K562 (cell line): ENCODE results near the gene C6orf47. TPM values are rescaled to one million over a fixed set of nuclear protein-coding genes. Genes with fewer than 3 reads are reported as not detected.

ENCODE experiments used
- CEBPB ChIP-seq: fragments of 450-650 bp; IDR thresholded peaks from 2 replicates; pipeline ENCODE4 v1.6.1; 2016; ENCODE audit warnings: missing genetic modification characterization, missing compliant biosample characterization
- CHAMP1 ChIP-seq: fragments of 450-650 bp; IDR thresholded peaks from 2 replicates; pipeline ENCODE4 v1.6.1; 2016; ENCODE audit warnings: mild to moderate bottlenecking
- CREB5 ChIP-seq: fragments of 250-450 bp; sonication (Bioruptor Pico); IDR thresholded peaks from 2 replicates; pipeline ENCODE4 v1.5.0; 2020; ENCODE audit warnings: mild to moderate bottlenecking
- CTBP1 ChIP-seq: fragments of 450-650 bp; IDR thresholded peaks from 2 replicates; pipeline ENCODE4 v1.6.1; 2016; ENCODE audit warnings: borderline replicate concordance
- CTCF ChIP-seq, 3 experiments: IDR thresholded peaks in 2 of 3; conservative IDR thresholded peaks in 1 of 3; 2 replicates each; pipeline ENCODE4 v1.5.1; 2011 to 2012; ENCODE audit warnings: low read length in 3 of 3, mild to moderate bottlenecking in 3 of 3, control low read depth in 2 of 3, improper control_type of control experiment in 1 of 3, inconsistent platforms in 1 of 3, low read depth in 1 of 3, mixed read lengths in 1 of 3, moderate library complexity in 1 of 3; ENCODE audit not compliant: insufficient read depth in 2 of 3
- GTF2E2 ChIP-seq: fragments of 200-800 bp; sonication (Bioruptor generic); IDR thresholded peaks from 2 replicates; pipeline ENCODE4 v1.6.1; 2016; ENCODE audit warnings: missing genetic modification characterization, missing compliant biosample characterization
- MAX ChIP-seq: sonication (generic); formaldehyde crosslinking; IDR thresholded peaks from 2 replicates; pipeline ENCODE4 v1.9.0; 2022; ENCODE audit warnings: mild to moderate bottlenecking, missing genetic modification reagents
- MECOM ChIP-seq: fragments of 250-450 bp; sonication (Bioruptor Pico); IDR thresholded peaks from 2 replicates; pipeline ENCODE4 v1.8.0; 2022; ENCODE audit warnings: inconsistent platforms
- POLR2G ChIP-seq: fragments of 200-400 bp; formaldehyde crosslinking; IDR thresholded peaks from 2 replicates; pipeline ENCODE4 v1.6.1; 2017; ENCODE audit warnings: low read depth, mild to moderate bottlenecking, antibody characterized with exemption, low read length, moderate library complexity
- RBFOX2 ChIP-seq: fragments of 200-400 bp; formaldehyde crosslinking; IDR thresholded peaks from 2 replicates; pipeline ENCODE4 v1.6.1; 2017; ENCODE audit warnings: low read depth, mild to moderate bottlenecking, low read length, moderate library complexity
- SAFB ChIP-seq: fragments of 200-400 bp; formaldehyde crosslinking; IDR thresholded peaks from 2 replicates; pipeline ENCODE4 v1.6.1; 2017; ENCODE audit warnings: low read depth, low read length, borderline replicate concordance
- SLC30A9 ChIP-seq: fragments of 250-450 bp; sonication (Bioruptor Pico); IDR thresholded peaks from 2 replicates; pipeline ENCODE4 v1.8.0; 2022; ENCODE audit warnings: mild to moderate bottlenecking, moderate library complexity
- STAG1 ChIP-seq: sonication (generic); formaldehyde crosslinking; IDR thresholded peaks from 2 replicates; pipeline ENCODE4 v1.5.0; 2020; ENCODE audit warnings: missing genetic modification reagents, borderline replicate concordance
- TCF15 ChIP-seq: fragments of 250-450 bp; sonication (Bioruptor Pico); IDR thresholded peaks from 2 replicates; pipeline ENCODE4 v1.8.0; 2022; ENCODE audit warnings: moderate library complexity, mild to moderate bottlenecking, inconsistent platforms
- XRCC4 ChIP-seq: IDR thresholded peaks from one replicate; pipeline ENCODE4 v1.6.1; 2011; ENCODE audit not compliant: insufficient read depth, insufficient read length; ENCODE audit errors: extremely low read depth
- YY1 ChIP-seq, 3 experiments: IDR thresholded peaks; 2 replicates each; pipeline ENCODE4 v1.6.1; 2011; ENCODE audit warnings: low read length in 2 of 3, mild to moderate bottlenecking in 2 of 3, moderate library complexity in 2 of 3, borderline replicate concordance in 1 of 3, control low read depth in 1 of 3, low read depth in 1 of 3; ENCODE audit not compliant: insufficient read depth in 3 of 3, insufficient replicate concordance in 2 of 3, control insufficient read depth in 1 of 3, insufficient read length in 1 of 3; ENCODE audit errors: extremely low read depth in 1 of 3
- ZNF316 ChIP-seq: fragments of 450-650 bp; IDR thresholded peaks from 2 replicates; pipeline ENCODE4 v1.6.1; 2016
- polyA plus RNA-seq, 8 experiments: library from polyadenylated mRNA; depleted of rRNA in 4 of 8; stranded (reverse) in 5 of 8; unstranded in 3 of 8; fragments of >200 nt; fragmentation: Nextera tagmentation in 2 of 8; fragmentation: Illumina TruSeq in 1 of 8; extraction: Ambion mirVana in 2 of 8; extraction: Trizol in 1 of 8; gene quantifications; 2 replicates each; pipeline versions ENCODE4 v1.2.1 to v1.2.3, GENCODE V29; 2011 to 2014; ENCODE audit warnings: inconsistent platforms in 1 of 8, missing spikeins in 1 of 8
- total RNA-seq, 7 experiments: library from RNA; depleted of rRNA in 6 of 7; stranded (reverse); fragments of >200 nt in 6 of 7; fragmentation: Illumina TruSeq in 2 of 7; extraction: Trizol in 2 of 7; gene quantifications; 2 replicates each; pipeline versions ENCODE4 v1.2.1 to v1.2.3, GENCODE V29; 2011 to 2021; ENCODE audit warnings: low replicate concordance in 1 of 7

The C6orf47 gene
- total and polyA plus RNA-seq, 9 of the 15 experiments (the other 6 are each of a cell fraction or from before 2014, with no cell fraction given), result 0.14 to 43.8 (median 27.0) TPM

- TF ChIP-seq CTCF (IDR thresholded peaks at IDR 0.05 in 2 of 3, conservative IDR thresholded peaks at IDR 0.05 in 1 of 3; ENCODE audit: insufficient read depth in 2 of 3, low read depth in 1 of 3, low read length in 3 of 3) (peak in 2 of 3 experiments; percentile 20 to 23; a peak in 2 of 6 replicates), MAX (CRISPR knock-in tag) (0 out of 2 replicates have a peak, but pooled peaks have one; percentile 17), XRCC4 (no peak), CTBP1 (no peak), POLR2G (0 out of 2 replicates have a peak, but pooled peaks have one; percentile 39), STAG1 (CRISPR knock-in tag) (0 out of 2 replicates have a peak, but pooled peaks have one; percentile 12), RBFOX2 (peak; percentile 34; the same call in 1 of the 2 replicates), YY1 (IDR thresholded peaks at IDR 0.05; ENCODE audit: borderline replicate concordance in 1 of 3, control insufficient read depth in 1 of 3, extremely low read depth in 1 of 3, insufficient read depth in 3 of 3, insufficient read length in 1 of 3, insufficient replicate concordance in 2 of 3, low read depth in 1 of 3, low read length in 2 of 3) (peak in 1 of 3 experiments; percentile 25), CHAMP1 (no peak), ZNF316 (no peak), TCF15 (CRISPR knock-in tag) (no peak), GTF2E2 (tag) (no peak), SLC30A9 (CRISPR knock-in tag) (no peak), CREB5 (no peak), MECOM (CRISPR knock-in tag) (no peak), CEBPB (no peak), SAFB (no peak)
Observed at GRCh38 chr6:31687321-31687720, 26.7 kb upstream of the C6orf47 start (continued).
